Activated T-helper 9 cell treated with anti-CD3 and anti-CD28 coated beads, Interleukin-2, amount 50 U/mL, for 16 hours (primary cell): ENCODE data around the gene SPATC1L.

Experiments
- DNase-seq: peaks from one replicate; pipeline ENCODE4 v3.0.0-alpha.2; 2020; ENCODE audit warnings: low read depth

The SPATC1L gene

GRCh38 chr21:46130831-46131587 lies 53.2 kb downstream of the SPATC1L start:
- DNase-seq: no peak

GRCh38 chr21:46129846-46130651 lies 54.2 kb downstream of the SPATC1L start:
- DNase-seq: no peak

- DNase-seq: no peak
Measured at GRCh38 chr21:46128933-46129571, 55.2 kb downstream of the SPATC1L start.

GRCh38 chr21:46128106-46128932 lies 55.9 kb downstream of the SPATC1L start:
- DNase-seq: no peak

- DNase-seq: no peak
Measured at GRCh38 chr21:46127239-46128105, 56.8 kb downstream of the SPATC1L start.

- DNase-seq: no peak
Measured at GRCh38 chr21:46126309-46127238, 57.7 kb downstream of the SPATC1L start.

GRCh38 chr21:46125846-46126301 lies 58.4 kb downstream of the SPATC1L start:
- DNase-seq: no peak

- DNase-seq: no peak
Measured at GRCh38 chr21:46124926-46125845, 59.1 kb downstream of the SPATC1L start.

GRCh38 chr21:46124083-46124925 lies 60.0 kb downstream of the SPATC1L start:
- DNase-seq: no peak

- no peak for DNase-seq
Measured at GRCh38 chr21:46122758-46123683, 61.2 kb downstream of the SPATC1L start.

GRCh38 chr21:46122237-46122671 lies 62.0 kb downstream of the SPATC1L start:
- no peak for DNase-seq

- DNase-seq: no peak
Measured at GRCh38 chr21:46121286-46122221, 62.7 kb downstream of the SPATC1L start.

- DNase-seq: no peak
Measured at GRCh38 chr21:46120301-46121285, 63.7 kb downstream of the SPATC1L start.

GRCh38 chr21:46119637-46120271 lies 64.5 kb downstream of the SPATC1L start:
- no peak for DNase-seq
